ENCODE results near the gene SPATA3.

The SPATA3 gene

GRCh38 chr2:231032575-231033140 lies 36.7 kb downstream of the SPATA3 start:
- DNase-seq = no peak

- no peak for DNase-seq
These were observed 37.5 kb downstream of the SPATA3 start for GRCh38 chr2:231033147-231034132.

GRCh38 chr2:231034291-231034882 lies 38.5 kb downstream of the SPATA3 start:
- DNase-seq = no peak

- no peak for DNase-seq
These were observed 40.2 kb downstream of the SPATA3 start for GRCh38 chr2:231036131-231036530.

- DNase-seq = no peak
These were observed 40.7 kb downstream of the SPATA3 start for GRCh38 chr2:231036578-231037106.

- no peak for DNase-seq
These were observed 41.3 kb downstream of the SPATA3 start, which contains the start of gene C2orf72 for GRCh38 chr2:231037202-231037730. Gene C2orf72 (plus strand): TSS chr2:231037523. CDS start chr2:231037566, 43 bp downstream.

- no peak for DNase-seq
These were observed 42.0 kb downstream of the SPATA3 start for GRCh38 chr2:231037731-231038482.

GRCh38 chr2:231038483-231039293 lies 42.8 kb downstream of the SPATA3 start:
- DNase-seq = no peak

- no peak for DNase-seq
These were observed 43.4 kb downstream of the SPATA3 start for GRCh38 chr2:231039294-231039664.

- DNase-seq = no peak
These were observed 44.0 kb downstream of the SPATA3 start for GRCh38 chr2:231039821-231040364.

- DNase-seq = no peak
These were observed 45.3 kb downstream of the SPATA3 start for GRCh38 chr2:231041061-231041689.

- no peak for DNase-seq
These were observed 47.9 kb downstream of the SPATA3 start for GRCh38 chr2:231043796-231044195.

- no peak for DNase-seq
These were observed 51.0 kb downstream of the SPATA3 start for GRCh38 chr2:231046916-231047273.

- DNase-seq = no peak
These were observed 51.5 kb downstream of the SPATA3 start for GRCh38 chr2:231047274-231047922.

- no peak for DNase-seq
These were observed 52.3 kb downstream of the SPATA3 start for GRCh38 chr2:231047923-231048915.

GRCh38 chr2:231049286-231050017 lies 53.5 kb downstream of the SPATA3 start:
- no peak for DNase-seq

- no peak for DNase-seq
These were observed 54.3 kb downstream of the SPATA3 start for GRCh38 chr2:231050018-231050901.
